GM19099 (cell line): ENCODE data around the gene IVNS1ABP.

Experiments used
- POLR2A ChIP-seq: IDR thresholded peaks from 3 replicates; pipeline ENCODE4 v1.6.1; 2011; ENCODE audit warnings: low read depth; ENCODE audit not compliant: insufficient read length; ENCODE audit errors: extremely low read depth

The IVNS1ABP gene

GRCh38 chr1:185284533-185285276, 32.3 kb downstream of the IVNS1ABP start:
- no peak for TF ChIP-seq POLR2A

DNA sequence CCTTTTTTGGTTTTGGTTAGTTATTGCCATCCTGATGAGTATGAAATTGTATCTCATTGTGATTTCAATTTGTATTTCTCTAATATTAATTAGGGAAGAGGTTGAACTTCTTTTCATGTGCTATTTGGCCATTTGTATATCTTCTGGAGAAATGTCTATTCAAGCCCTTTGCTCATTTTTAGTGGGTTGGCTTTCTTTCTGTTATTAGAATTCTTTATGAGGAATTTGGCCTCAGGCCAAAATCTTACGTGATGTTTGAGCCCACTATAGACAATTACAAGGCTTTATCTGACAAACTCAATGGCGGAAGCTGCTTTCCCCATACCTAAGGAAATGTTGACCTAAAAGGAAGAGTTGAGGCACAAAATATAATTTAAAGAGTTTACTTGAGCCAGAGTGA, 32.9 kb downstream of the IVNS1ABP start:
- TF ChIP-seq POLR2A, result no peak

DNA sequence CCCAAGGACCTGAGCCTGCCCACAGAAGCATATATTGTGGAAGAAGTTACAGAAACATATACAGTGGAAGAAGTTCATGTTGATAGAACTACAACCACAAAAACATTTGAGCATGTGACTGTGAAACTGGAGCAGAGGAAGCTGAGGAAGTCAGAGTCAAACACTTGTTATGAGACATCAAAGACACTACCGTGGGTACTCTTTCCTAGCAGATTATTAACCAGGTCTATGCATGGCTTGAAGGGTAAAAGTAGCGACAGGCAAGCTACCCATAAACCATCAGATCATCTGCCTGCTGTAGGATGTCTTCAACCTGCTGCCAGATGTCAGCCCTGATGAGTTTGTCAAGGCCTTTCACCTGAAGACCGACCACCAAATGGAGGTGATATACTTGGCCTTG, 35.8 kb downstream of the IVNS1ABP start:
- no peak for TF ChIP-seq POLR2A

DNA sequence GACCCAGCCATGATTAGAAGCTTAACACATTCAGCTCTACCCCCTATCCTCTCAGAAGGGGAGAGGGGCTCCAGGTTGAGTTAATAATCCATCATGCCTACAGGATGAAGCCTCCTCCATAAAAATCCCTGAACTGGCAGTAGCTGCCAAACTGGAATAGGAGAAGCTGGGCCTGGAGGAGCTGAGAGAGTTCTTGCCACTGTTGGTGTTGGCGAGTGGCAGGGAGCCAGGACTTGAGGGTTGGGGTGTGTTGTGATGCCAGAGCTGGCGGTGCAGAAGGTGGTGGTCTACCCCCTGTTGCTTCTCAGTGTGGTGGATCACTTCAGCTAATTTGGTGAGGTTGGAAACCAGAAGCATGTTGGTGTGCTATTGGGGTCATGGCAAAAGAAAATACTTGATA, 36.5 kb downstream of the IVNS1ABP start:
- TF ChIP-seq POLR2A, result no peak

GRCh38 chr1:185279571-185279970, 37.5 kb downstream of the IVNS1ABP start:
- TF ChIP-seq POLR2A, result no peak

GRCh38 chr1:185271921-185272320, 45.1 kb downstream of the IVNS1ABP start:
- TF ChIP-seq POLR2A, result no peak

DNA sequence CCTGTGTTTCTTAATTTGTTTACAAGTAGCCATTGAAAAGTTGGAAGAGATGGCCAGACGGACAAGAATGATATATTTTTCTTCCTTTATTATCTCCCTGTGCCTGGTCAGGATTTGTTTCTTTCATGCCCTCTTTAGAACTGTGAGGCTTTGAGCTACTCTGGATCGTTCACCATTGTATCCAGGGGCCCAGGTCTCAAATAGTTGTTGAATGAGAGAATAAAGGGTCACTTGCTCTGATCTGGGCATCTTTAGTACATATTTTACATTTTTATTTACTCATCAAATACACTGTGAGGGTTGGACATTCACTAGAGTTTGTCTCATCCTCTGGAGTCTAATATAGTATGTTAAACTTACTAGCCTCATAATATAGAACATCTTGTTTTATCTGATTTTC, 48.7 kb downstream of the IVNS1ABP start:
- TF ChIP-seq POLR2A, result no peak

GRCh38 chr1:185267701-185268100, 49.3 kb downstream of the IVNS1ABP start:
- no peak for TF ChIP-seq POLR2A

GRCh38 chr1:185267301-185267700, 49.7 kb downstream of the IVNS1ABP start:
- no peak for TF ChIP-seq POLR2A

DNA sequence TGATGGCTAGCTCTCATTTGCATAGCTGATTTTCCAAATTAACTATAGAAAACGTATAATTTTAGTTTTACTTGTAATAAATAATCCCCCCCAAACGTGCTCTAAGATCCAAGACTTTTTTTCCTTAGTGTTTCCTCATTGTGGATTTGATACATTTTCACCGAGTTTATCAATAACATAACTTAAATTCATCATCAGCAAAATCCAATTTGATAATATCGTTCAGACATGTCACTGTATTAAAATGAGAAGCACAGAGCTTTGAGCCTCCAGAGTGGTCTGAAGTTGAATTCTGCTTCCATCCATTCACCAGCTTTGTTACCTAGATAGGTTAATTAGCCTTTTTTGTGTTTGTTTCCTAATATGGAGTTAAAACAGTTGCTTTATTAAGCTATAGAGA, 51.7 kb downstream of the IVNS1ABP start:
- TF ChIP-seq POLR2A, result no peak

DNA sequence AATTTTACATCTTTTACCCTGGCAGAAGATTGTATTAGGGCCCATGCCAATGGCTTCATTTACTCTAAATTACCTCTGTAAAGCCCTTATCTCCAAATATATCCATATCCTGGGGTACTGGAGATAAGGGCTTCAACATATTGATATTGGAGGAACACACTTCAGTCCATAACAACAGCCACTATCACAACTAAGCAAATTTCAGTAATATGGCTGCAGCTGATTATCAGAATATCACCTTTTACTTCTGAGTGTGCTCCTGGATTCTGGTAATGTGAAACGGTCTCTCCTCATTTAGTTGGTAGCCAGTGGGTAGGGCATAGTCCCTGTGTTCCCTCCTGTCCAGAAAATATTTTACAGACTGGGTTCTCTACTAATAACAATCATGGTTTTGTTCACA, 53.3 kb downstream of the IVNS1ABP start:
- no peak for TF ChIP-seq POLR2A

- TF ChIP-seq POLR2A, result no peak
Observed at GRCh38 chr1:185263292-185263691, 53.8 kb downstream of the IVNS1ABP start.

DNA sequence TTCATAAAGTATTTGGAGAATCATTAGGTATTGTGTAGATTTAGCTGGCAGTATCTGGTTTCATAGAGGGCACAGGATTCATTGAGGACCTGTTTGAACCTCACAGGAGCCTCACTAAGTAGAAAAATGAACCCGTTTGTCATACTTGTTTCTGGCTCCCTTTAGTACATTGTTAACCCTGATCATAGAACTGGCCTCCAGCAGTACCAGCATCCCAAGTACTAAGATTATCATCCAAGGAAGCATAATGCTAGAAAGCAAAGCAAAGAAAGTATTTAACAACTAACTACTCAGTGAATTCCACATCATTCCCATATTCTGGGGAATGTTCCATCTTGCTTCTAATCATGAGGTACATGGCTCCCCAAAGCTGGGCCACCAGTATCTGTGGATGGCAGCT, 54.9 kb downstream of the IVNS1ABP start:
- no peak for TF ChIP-seq POLR2A

DNA sequence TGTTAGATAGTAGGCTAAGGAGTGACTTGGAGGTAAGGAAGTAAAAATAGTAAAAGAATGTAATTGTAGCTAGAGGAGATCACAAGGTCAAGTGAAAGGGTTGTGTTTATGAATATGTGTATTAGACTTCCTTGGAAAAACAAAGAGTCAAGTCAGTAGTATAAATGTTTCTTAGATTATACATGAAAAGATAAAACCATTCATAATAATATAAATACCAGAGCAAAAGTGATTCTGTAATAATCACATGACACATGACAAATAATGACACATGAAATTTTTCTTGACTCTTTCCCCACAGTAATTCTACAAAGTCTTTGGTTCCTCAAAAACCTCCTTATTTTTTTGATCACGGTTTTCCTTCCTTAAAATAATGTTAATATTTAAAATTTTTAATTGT, 56.4 kb downstream of the IVNS1ABP start:
- no peak for TF ChIP-seq POLR2A

GRCh38 chr1:185258676-185259075, 58.4 kb downstream of the IVNS1ABP start:
- TF ChIP-seq POLR2A, result no peak

- no peak for TF ChIP-seq POLR2A
Observed at GRCh38 chr1:185257950-185258208, 59.2 kb downstream of the IVNS1ABP start.

DNA sequence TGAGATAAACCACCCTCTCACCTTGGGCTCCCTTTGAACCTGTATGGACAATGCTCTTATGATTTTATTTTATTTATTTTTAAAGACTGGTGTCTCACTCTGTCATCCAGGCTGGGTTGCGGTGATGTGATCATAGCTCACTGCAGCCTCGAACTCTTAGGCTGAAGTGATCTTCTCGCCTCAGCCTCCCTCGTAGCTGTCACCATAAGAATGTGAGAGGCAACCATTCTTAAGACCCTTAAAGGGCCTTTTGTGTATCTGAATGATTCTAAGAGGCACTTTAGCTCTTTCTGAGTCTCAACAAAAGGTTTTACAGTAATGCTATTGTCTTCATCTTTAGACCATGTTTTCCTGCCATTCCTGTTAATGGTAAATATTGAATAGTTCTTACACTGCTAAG, 67.0 kb downstream of the IVNS1ABP start:
- no peak for TF ChIP-seq POLR2A
